Activated CD4-positive, alpha-beta T cell treated with anti-CD3 and anti-CD28 coated beads, Interleukin-2, amount 50 U/mL, for 48 hours (primary cell): Measurements from ENCODE around the gene DRC1.

Experiments
- DNase-seq, 2 experiments: peaks; one replicate each; pipeline ENCODE4 v3.0.0-alpha.2; 2020

The DRC1 gene

DNA sequence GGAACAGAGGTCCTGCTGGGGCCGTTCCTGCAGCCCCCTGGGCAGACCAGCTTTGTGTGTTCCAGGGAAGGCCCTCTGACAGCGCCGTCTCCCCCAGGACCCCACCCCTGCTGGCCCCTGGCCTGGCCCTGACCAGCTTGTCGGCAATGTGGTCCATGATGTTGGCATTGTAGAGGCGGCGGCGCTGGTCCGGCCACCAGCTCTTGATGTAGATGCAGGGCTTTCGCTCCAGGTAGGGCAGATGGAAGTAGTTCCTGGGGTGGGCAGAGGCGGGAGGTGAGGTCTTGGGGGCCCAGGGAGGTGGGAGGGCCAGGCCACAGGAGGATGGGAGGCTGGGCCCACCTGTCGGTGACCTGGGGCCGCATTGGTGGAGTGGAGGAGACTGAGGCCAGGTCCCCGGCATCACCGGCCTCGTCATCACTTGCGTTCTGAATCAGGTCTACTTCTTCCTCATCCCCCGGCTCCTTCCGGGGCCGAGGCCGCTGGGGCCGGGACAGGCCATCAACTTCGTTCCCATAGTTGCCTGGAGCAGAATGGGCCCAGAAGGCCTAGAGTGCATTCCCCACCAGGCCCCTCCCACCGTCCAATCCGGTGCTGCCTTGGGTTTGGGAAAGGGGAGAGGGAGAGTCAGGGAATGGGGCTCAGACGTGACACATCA lies 77.5 kb downstream of the DRC1 start:
- no peak for DNase-seq

DNA sequence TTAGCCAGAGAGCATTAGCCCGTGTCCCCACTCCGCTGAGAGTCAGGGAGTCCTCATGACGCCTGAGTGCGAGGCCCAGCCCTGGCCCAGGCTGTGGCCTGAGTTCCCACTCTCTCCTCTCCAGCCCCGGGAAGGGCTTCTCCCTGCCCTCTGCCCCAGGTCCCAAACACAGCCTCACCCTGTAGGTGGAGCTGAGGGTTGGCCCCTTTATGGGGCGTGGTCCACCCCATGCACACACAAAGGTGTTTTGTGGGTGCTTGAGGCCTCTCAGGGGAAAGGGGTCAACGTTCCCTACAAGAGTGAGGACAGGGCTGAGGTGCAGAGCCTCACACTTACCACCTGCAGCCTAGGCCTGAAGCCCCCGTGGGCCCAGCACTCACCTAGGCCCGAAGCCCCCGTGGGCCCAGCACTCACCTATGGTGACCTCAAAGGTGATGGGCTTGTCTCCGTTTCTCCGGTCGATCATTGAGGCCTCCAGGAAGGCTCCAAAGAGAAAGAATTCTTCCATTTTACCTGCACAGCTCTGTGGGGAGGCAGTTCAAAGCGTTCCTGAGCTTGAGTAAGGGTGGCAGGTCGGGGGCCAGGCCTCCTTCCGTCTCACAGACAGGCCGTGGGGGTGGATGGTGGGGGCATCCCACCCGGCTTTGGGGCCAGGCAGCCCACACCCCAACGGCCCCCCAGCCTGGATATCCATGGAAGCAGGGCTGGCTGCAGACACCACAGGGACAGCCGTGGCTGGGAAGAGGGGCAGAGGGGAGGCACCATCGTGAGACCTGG lies 78.3 kb downstream of the DRC1 start:
- no peak for DNase-seq

DNA sequence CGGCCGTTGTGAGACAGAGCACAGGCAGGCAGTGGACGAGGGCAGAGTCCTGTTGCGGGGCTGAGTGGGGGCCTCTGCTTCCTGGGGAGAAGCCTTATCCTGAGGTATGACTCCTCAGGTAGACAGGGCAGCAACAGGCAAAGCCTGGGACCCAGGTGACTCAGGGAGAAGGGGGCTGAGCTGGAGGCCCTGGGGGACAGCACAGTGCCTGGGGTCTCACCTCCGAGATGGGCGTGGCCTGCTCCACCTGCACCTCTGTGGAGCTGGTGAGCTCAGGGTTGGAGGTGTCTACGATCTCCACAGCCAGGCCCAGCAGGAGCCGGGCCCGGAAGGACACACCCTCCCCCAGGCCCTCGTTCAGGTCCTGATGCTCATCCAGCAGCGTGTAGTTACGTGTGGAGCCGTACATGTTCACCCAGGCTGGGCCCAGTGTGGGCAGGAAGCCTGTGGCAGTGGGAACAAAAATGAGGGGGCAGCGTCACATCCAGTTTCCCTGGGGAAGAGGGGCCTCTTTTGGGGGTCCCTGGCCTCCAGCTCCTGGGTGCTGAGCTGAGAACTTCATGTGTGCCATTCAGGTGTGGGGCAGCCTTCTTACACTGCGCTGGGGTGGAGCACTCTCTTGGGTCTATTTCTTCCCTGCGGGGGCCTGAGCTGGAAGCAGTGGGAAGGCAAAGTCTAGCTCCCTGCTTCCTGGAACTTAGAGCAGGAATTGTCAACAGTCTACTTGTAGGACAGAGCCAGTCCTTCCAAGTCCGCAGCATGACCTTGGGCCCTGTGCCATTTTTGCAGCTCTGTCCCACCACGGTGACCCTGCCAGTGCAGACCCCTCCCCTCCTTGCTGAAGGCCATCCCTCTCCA lies 79.1 kb downstream of the DRC1 start:
- no peak for DNase-seq

DNA sequence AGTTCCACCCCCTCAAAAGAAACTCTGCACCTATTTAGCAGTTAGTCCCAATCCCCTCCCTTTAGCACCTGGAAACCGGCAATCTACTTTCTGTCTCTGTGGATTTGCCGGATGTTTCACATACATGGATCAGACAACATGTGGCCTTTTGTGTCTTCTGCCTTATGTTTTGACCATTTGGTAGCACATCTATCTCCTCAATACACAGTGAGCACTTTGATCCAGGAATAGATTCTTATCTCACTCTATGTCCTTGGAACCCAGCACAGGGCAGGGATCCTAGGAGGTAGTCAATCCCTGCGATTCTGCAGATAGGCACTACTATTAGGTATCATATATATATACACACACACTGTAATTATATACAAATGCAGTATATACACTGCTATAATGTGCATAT lies 80.0 kb downstream of the DRC1 start:
- no peak for DNase-seq

DNA sequence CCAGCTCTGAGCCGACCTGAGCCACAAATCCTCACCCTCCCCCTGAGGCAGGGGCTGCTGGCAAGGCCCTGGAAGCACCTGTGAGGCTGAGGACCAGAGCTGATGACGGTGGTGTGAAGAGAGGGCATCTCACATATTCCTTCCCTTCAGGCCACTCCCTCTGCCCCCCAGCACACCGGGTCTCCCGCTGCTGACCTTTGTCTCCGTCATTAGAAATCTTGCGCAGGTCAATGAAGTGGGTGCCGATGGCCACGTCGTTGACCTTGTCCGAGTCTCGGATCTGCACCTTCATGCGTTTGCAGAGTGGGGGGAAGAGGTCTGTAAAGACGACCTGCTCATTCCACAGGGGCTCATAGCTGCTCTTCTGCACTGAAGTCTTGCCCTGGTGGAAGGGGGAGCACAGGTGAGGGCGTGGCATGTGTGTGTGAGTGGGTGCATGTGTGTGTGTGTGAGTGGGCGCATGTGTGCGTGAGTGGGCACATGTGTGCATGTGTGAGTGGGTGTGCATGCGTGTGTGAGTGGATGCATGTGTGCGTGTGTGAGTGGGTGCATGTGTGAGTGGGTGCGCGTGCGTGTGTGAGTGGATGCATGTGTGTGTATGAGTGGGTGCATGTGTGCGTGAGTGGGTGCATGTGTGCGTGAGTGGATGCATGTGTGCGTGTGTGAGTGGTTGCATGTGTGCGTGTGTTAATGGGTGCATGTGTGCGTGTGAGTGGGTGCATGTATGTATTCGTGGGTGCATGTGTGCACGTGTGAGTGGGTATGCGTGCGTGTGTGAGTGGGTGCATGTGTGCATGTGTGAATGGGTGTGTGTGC lies 80.7 kb downstream of the DRC1 start:
- DNase-seq, result no peak

DNA sequence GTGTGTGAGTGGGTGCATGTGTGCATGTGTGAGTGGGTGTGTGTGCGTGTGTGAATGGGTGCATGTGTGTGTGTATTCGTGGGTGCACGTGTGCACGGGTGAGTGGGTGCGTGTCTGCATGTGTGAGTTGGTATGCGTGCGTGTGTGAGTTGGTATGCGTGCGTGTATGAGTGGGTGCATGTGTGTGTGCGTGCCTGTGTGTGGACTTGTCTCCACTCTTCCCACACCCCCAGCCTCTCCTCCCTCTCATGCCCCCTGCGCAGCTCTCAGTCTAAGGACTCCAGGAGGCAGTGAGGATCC lies 81.3 kb downstream of the DRC1 start:
- no peak for DNase-seq

DNA sequence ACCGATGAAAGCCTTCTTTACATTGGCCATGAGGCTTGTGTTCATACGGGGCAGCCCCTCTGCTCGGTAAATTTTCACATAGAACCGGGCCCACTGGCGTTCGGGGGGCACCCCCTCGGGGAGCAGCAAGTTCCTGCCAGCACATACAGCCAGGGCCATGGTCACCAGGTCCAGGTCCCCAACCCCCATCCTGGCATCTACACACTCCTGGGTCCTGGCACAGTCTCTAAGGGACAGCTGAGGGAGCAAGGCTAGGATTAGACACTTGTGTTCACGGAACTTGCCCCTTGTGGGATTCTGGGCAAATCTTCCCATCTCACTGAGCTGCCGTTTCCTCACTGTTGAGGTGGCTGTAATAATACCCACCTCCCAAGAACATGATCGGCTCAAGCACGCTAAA lies 81.8 kb downstream of the DRC1 start:
- DNase-seq, result no peak

DNA sequence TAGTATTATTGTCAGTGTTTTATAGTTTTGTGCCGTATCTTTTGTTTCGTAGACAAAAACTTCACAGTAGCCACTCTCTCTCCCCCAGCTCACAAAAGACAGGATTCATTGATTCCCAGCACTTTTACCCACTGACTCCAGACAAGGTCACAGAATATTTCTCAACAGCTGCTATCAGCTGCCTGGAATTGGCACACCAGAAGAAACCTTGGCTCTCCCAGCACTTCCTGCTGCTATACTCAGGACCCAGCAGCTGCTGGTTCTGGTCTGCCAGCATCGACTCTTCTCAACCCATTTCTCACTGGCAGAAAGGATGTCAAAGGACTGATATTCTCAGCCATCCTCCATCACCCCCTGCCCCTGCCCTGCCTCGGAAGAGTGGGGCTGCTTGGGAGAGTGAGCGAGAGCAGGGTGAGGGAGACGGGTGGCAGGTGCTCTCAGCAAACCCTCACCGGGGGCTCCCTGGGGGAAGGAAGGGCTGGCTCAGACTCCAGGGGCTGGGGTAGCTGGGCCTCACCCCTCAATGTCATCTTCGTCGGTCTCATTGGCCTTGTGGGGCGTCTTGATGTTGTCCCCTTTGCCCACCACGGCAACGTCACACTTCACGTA lies 82.3 kb downstream of the DRC1 start:
- DNase-seq, result no peak

DNA sequence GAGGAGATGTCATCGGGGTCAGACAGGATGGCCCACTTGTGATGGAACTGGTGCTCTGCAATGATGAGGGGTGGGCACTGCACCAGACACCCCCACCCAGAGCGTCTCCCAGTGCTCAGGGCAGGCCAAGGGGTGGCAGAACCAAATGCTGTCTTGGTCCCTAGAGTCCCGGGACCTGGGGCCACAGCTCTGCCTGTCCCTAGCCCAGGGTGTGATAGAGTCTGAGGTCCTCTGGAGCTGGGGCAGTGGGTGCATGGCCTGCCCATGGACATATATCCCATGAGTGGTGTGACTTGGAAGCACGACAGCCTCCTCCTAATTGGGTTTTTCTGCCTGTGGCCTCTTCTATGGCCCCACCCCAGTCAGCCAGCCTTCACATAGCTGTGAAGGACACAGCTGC lies 82.9 kb downstream of the DRC1 start:
- DNase-seq, result no peak

DNA sequence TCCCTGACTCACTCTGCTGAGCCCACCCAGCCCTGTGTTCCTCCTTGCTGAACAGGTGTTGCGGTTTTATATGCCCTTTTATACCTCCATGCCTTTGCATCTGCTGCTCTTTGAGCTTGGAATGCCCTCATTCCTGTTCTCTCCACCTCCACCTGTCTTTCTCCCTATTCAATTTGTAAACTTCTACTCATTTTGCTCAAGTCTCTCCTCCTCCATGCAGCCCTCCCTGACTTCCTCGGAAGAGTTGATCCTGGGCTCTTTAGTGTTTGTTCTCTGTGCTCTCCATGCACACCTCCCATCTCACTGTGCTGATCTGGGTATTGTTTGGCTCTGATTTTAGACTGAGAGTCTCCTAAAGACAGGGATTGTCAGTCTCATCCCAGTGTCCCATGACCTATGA lies 83.4 kb downstream of the DRC1 start:
- no peak for DNase-seq

DNA sequence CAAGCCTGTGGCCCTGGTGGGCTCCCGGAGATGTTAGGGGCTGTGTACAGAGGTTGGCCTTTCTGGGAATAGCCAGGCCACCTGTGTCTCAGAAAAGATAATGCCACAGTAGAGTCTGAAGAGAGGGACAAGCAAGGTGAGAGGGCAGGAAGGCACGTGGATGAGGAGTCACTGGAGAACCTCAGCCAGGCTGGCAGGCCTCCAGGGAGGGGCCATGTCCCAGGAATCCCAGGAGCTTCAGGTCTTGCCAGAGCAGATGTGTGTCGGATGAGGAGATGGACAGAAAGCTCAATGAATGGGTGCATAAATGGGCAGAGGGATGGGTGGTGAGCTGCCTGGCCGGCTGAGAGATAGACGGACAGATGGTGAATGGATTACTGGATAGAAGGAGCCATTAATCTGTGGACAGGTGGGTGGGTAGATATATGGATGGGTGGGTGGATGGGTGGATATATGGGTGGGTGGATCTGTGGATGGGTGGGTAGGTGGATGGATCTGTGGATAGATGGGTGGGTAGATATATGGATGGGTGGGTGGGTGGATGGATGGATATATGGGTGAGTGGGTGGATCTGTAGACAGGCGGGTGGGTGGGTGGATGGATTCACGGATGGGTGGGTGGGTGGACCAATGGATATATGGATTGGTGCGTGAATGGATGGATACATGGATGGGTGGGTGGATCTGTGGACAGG lies 84.2 kb downstream of the DRC1 start:
- no peak for DNase-seq

DNA sequence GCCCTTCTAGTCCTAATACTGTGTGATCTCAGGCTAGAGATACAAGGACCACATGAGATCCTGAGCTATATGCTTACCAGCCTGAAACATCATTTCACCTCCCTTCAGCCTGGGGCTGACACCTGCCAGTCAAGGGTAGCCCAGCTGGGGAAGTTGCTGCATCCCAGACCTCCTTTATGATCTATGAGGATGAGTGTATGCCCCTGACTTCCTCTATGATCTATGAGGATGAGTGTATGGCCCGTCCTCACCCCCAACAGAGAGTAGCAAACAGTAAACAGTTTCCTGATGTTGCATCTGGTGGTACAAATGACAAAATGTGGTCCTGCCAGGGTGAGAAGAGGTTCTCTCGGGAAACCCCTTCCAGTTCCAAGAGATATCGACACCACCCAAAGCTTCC lies 85.1 kb downstream of the DRC1 start:
- DNase-seq, result no peak

DNA sequence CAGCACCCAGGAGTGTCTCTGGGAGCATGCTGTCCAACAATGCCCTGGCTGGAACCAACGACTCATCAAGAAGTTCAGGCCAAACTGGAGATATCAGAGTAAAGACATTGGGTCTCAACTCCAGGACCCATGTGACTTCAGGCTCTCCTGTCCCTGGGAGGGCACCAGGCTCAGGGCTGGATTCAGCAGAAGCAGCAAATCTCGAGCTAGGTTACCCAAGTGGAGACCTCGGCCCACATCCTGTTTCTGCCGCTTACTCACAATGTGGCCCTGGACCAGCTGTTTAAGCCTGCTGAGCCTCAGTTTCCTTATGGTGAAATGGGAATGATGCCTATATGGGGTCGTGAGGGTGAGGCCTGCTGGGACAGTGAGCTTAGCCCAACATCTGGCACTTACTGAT lies 85.5 kb downstream of the DRC1 start:
- DNase-seq, result no peak

DNA sequence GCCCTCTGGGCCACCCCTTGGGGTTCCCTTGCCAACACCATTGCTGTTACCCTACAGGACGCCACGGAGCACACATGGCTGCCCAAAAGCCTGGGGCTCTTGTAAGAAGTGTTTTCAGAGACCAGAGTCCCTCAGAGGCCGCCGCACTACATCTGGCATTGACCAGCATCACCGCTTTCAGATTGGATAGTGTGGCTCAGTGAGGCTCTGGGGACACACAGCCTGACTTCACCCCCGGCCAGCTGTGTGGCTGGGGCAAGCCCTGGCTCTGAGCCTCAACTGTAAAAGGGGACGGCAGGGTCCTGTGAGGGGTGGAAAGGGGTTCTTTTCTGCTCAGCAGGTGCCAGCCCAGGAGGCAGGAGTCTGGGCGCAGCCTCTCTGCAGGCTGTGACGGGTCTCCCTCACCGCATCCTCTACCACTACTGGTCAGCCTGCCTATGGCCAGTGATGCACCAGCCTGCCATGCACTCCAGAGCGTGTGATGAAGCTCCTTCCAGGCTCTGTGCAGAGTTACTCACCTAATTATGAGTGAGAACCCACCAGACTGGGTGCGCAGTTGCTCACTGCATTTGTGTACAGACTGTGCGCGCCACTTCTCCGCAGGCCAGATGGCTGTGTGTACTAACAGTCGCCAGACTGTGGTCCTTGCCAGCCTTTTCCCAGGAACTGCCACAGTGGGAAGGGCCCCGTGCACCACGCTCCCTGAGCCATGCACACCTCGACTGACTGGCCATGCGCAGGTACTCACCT lies 86.9 kb downstream of the DRC1 start:
- DNase-seq, result no peak

DNA sequence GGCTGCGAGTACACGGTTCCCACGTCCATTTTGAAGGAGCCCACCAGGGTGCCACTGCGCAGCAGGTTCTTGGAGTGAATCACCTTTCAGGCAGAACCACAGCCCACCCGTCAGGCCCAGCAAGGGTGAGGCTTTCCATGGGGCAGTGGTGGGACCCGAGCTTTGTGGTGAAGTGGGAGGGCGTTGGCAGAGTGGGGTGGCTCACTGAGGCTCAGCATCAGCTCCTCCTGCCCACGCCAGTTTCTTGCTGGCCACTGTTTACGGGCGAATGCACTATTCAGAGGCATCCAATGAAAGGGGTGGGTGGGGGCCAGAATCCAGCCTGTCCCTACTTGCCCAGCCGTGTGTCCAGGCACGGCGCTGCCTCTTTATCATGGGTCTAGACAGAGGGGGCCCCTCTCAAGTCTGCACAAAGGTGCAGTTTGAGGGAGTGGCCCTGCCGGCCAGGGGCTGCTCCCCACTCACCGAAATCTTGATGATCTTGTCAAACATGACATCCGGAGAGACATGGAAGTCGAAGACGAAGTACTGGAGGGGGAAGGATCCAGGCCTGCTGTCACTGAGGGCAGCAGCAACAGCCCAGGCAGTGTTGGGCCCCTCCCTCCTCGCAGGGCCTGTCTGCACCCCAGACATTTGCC lies 87.6 kb downstream of the DRC1 start:
- DNase-seq, result no peak

DNA sequence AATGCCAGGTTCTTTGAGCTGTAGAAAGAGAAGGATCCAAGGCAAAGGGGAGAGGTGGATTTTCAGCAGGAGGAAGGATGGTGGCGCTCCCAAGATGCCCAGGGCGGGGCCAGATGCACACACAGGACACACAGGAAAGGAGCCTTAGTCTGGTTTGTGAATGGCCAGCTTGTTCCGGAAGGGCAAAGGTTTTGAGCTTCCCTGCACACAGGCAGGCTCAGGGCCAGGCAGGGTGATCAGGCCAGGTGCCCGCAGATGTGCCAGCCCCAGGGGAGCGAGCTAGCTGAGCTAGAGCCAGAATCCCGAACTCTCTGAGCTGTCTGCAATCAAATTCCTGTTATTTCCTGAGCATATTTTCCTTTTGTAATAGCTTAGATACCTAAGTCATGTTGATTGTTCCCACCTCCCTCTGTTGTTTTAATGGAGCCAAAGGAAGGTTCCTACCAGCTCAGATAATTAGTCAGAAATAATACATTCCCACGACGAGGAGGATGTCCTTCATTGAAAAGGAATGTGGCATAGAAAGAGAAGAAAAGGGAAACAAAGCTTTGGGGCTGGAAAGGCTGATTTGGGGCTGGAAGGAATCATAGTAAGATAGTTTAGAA lies 89.9 kb downstream of the DRC1 start:
- DNase-seq, result no peak

DNA sequence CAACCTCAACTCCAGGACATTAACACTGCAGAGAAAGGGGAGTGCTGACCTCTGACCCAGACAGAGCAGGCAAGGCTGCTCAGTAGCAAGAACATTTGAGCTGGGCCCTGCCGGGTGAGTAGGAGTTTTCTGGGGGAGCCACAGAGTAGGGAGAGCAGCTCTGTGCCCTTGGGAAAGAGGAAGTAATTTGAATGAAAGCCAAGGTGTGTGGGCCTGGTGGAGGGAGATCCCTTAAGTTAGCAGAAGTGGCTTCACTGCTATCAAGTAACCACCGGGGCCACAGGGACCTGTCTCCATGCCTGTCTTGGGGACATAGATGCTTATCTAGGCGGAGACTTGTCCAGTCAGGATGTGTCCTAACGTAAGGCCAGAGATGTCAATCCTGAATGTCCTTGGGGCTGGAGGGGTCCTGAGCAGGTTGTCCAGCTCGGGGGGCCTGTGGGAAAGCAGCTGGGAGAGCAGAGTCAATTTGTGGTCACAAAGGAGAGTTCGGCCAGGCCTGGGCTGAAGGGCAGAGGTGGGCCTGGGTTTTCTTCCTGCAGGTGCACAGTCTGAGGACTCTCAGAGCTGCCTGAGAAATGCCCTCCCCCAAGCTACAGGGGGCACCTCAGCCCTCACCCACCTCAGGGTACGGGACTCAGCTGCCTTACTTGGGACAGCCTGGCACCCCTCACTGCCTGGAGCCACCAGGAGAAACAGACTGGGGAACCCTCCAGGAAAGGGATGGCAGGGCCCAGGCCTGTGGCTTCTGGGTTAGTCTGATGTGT lies 91.2 kb downstream of the DRC1 start:
- no peak for DNase-seq

DNA sequence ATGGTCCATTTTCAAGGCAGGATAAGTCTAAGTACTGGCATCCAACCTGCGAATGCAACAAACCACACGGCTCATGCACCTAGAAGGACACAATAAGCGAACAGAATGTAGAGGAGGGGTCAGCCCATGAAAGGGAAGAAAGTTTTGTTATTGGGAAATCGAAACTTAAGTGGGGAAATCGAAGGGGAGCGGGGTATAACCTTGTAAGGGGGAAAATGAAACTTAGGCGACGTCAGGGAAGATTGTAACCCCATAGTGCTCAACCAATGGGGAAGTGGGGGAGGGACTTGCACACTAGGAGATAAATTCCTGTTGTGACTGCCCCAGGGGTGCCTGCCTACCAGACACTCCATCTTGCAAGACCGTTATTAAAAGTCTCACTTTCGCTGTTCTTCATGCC lies 91.8 kb downstream of the DRC1 start:
- no peak for DNase-seq

DNA sequence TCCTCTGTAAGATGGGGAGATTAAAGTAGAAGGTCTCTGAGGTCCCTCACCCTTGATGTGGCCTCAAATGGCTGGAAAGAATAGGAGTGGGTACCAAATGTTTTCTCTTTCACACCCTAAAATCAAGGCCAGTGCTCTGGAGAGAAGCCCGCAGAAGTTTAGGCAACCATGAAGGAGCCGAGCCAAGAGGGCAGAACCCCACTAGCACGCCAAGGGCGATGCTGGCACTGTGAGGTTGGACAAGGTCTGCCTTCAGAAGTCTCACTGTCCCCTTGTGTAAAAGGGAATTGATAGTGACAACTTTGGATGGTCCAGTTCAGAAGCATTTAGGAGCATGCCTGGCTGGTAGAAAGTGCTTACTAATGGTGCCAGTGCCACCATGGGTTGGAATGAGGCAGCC lies 92.5 kb downstream of the DRC1 start:
- no peak for DNase-seq

DNA sequence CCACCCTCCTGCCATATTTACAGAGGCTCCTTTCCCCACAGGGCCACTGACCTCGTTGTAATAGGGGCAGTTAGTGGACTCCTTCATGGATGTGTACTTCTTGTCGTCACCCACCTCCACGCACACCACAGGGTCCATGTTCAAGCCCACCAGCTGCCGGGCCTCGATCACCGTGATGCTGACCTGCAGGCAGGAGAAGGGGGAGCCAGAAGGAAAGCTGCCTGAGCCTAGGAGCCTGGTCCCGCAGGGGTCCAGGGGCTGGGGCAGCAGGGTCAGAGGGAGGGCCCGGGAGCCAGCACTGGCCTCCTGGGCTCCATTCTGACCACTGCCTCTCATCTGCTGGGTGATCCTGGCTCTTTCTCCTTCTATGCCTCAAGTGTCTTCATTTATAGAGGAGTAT lies 93.2 kb downstream of the DRC1 start:
- no peak for DNase-seq
